K562 treated with DMSO at 1 percent for 24 hours (cell line): ENCODE results near the gene KCNIP1. TPM values are rescaled to one million over a fixed set of nuclear protein-coding genes. Genes with fewer than 3 reads are reported as not detected.

Source experiments
- total RNA-seq: library from RNA; unstranded; fragments of 300-600 nt; gene quantifications from 2 replicates; pipeline ENCODE4 v1.2.3, GENCODE V29; 2022; ENCODE audit warnings: low read depth; ENCODE audit not compliant: insufficient read depth

The KCNIP1 gene
- total RNA-seq = not detected in 2 replicates

DNA sequence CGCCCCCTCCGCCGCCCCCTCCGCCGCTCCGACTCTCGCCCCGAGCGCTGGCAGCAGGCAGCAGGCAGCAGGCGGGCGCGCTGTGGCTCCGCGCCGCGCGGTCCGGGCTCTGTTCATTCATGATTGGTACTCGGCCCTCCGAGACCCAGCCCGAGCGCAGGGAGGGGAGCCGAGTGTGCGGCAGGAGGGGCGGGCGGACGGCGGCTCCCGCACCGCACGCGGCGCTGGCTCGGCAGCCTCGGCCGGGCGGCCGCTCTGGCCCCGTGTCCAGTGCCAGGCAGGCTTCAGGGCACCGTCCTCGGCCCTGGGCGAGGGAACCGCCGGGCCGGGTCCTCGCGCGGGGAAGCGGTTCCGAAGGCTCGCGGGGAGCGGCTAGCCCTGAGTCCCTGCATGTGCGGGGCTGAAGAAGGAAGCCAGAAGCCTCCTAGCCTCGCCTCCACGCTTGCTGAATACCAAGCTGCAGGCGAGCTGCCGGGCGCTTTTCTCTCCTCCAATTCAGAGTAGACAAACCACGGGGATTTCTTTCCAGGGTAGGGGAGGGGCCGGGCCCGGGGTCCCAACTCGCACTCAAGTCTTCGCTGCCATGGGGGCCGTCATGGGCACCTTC is at the start of gene KCNIP1:
TSS of gene KCNIP1 (plus strand) at position 31 of the 607 bp plus-strand sequence.

DNA sequence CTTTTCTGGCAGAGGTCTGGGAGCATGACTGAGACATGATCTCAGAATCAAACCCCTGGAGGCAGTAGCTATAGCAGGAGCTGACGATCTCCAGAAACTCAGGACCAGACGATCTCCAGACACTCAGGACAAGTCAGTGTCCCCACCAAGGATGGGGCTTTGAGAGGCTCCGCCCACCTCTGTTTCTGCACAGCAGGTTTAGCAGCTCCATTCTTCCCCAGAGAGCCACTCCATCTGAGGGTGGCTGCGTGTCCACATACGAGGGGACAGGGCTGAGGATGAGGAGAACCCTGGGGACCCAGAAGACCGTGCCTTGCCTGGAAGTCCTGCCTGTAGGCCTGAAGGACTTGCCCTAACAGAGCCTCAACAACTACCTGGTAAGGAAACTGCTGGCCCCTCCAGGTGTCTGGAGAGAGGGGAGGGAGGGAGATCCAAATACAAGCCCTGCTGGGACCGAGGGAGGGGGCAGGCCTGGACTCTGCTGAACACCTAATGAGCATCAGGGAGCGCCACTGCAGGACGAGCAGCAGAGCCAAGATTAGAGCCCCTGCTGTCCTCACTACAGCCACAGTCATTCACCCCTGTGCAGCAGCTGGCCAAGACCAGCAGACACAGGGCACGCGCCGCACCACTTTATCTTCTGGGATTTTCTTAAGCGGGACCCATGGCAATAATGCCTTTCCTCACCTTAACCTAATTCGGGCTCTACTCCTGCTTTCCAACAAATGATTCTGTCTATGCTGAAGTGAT is 279.9 kb downstream of the KCNIP1 start, which contains the start of gene GABRP:
TSS of gene GABRP (plus strand) at position 228 of the 750 bp plus-strand sequence. CDS start 4,891 bp downstream, outside the sequence.

Other genes with a start within 250 kb of the KCNIP1 start
- gene LCP2, start 206.2 kb upstream of the KCNIP1 start, total RNA-seq = 18.3 and 21.6 TPM in 2 replicates
- not detected in 2 replicates for gene KCNMB1, start 114.7 kb upstream of the KCNIP1 start, total RNA-seq